GM12874 (cell line): Measurements from ENCODE around the gene NTNG2.

ENCODE experiments used
- TF ChIP-seq, protein P1 (sequence below): IDR thresholded peaks from 2 replicates; pipeline ENCODE4 v1.5.1; 2011; ENCODE audit warnings: low read depth, mild to moderate bottlenecking, control low read depth, low read length, moderate library complexity; ENCODE audit not compliant: insufficient read depth

The NTNG2 gene

GRCh38 chr9:132185073-132186009 is 23.5 kb downstream of the NTNG2 start:
- TF ChIP-seq, protein P1, sequence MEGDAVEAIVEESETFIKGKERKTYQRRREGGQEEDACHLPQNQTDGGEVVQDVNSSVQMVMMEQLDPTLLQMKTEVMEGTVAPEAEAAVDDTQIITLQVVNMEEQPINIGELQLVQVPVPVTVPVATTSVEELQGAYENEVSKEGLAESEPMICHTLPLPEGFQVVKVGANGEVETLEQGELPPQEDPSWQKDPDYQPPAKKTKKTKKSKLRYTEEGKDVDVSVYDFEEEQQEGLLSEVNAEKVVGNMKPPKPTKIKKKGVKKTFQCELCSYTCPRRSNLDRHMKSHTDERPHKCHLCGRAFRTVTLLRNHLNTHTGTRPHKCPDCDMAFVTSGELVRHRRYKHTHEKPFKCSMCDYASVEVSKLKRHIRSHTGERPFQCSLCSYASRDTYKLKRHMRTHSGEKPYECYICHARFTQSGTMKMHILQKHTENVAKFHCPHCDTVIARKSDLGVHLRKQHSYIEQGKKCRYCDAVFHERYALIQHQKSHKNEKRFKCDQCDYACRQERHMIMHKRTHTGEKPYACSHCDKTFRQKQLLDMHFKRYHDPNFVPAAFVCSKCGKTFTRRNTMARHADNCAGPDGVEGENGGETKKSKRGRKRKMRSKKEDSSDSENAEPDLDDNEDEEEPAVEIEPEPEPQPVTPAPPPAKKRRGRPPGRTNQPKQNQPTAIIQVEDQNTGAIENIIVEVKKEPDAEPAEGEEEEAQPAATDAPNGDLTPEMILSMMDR, result no peak

GRCh38 chr9:132187121-132187620 is 25.3 kb downstream of the NTNG2 start:
- TF ChIP-seq, protein P1, result no peak

DNA sequence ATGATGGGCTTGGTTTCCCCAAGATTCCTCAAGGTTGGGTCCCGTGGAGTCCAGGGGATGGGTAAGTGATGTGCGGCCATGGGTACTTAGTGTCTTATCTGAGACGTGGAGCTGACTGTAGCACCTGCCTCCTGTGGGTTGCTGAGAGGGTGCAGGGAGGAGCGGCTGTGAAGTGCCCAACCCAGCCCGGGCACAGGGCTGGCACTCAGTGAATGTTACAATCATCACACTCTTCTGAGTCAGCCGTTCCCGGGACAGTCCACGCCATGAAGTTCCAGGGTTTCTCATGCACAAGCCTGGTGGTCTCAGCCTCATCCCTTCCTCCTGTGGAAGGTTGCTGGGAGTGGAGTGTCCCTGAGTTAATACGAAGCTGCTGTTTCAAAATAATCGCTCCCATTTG is 29.1 kb downstream of the NTNG2 start:
- TF ChIP-seq, protein P1, result no peak

DNA sequence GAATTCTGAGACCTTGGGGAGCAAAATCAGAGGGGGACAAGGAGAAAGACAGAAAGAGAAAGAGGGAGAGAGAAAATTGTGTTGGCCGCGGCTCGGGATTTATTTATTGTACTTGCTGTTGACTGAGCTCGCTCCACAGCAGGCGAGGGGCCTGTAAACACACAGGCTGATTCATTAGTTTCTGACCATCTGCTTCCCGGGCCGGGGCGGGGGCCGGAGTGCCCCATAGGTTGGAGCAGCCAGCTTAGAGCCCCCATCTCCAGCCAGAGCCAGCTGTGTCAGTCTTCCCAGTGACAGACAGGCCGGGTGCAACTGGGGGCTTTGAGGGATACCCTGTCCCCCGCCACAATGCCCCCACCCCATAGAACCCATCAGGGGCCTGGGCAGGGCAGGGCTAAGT is 30.9 kb downstream of the NTNG2 start:
- TF ChIP-seq, protein P1, result no peak

GRCh38 chr9:132193227-132194124 is 31.6 kb downstream of the NTNG2 start:
- TF ChIP-seq, protein P1, result no peak

GRCh38 chr9:132194508-132194907 is 32.6 kb downstream of the NTNG2 start:
- TF ChIP-seq, protein P1, result no peak

DNA sequence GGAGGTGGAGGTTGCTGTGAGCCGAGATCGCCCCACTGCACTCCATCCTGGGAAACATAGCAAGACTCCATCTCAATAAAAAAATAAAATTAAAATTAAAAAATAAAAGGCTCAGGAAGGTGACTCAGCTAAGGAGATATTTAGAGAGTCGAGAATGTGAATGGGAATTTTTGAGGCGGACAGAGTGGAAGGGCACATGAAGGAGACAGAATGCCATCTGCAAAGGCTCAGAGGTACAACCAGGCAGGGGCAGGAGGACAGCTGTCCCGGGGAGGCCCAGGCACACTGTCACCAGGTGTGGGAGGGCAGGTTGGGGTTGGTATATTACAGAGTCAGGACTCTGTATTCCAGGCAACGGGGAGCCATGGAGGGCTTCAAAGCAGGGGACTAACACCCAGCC is 35.5 kb downstream of the NTNG2 start:
- TF ChIP-seq, protein P1, result no peak
